ENCODE measurements around the gene PGF. TPM values are rescaled to one million over a fixed set of nuclear protein-coding genes. Genes with fewer than 3 reads are reported as not detected.
A peak's percentile ranks its signal among the peaks of the same experiment; 100 is the strongest.

The PGF gene
- polyA plus RNA-seq, 6 donors from 2014 or later = 0.13 to 0.65 (median 0.15) TPM; not detected in 2

- no peaks in the 10 kb centered on the region for H3K27me3 Mint-ChIP-seq
- no peaks in the 10 kb centered on the region for H3K4me1 Mint-ChIP-seq
- no peaks in the 10 kb centered on the region for H3K9me3 Mint-ChIP-seq
- H3K4me3 Mint-ChIP-seq = no peak overlapping the region
- no peak for DNase-seq
- H3K27ac Mint-ChIP-seq = peak overlapping the region in 1 of 6 donors; percentile 62
- H3K36me3 Mint-ChIP-seq = no peaks in the 10 kb centered on the region
- ATAC-seq (ENCODE audit: low read depth in 2 of 2) = no peak
Measured at GRCh38 chr14:74983343-74983742, 27.9 kb upstream of the PGF start.

- H3K27ac Mint-ChIP-seq = peak overlapping the region in 1 of 6 donors; percentile 57
- H3K4me1 Mint-ChIP-seq = no peaks in the 10 kb centered on the region
- ATAC-seq (ENCODE audit: low read depth in 2 of 2) (no peak), DNase-seq (no peak)
- H3K9me3 Mint-ChIP-seq = no peaks in the 10 kb centered on the region
- H3K27me3 Mint-ChIP-seq = no peaks in the 10 kb centered on the region
- H3K36me3 Mint-ChIP-seq = no peaks in the 10 kb centered on the region
- no peak overlapping the region for H3K4me3 Mint-ChIP-seq
Measured at GRCh38 chr14:74982661-74983060, 27.3 kb upstream of the PGF start.

- H3K36me3 Mint-ChIP-seq = no peaks in the 10 kb centered on the region
- no peaks in the 10 kb centered on the region for H3K4me1 Mint-ChIP-seq
- H3K27me3 Mint-ChIP-seq = no peaks in the 10 kb centered on the region
- no peak overlapping the region for H3K27ac Mint-ChIP-seq
- no peaks in the 10 kb centered on the region for H3K9me3 Mint-ChIP-seq
- DNase-seq (no peak), ATAC-seq (ENCODE audit: low read depth in 2 of 2) (no peak)
- no peak overlapping the region for H3K4me3 Mint-ChIP-seq
Measured at GRCh38 chr14:74981833-74982232, 26.4 kb upstream of the PGF start.

GRCh38 chr14:74981462-74981782 lies 26.0 kb upstream of the PGF start:
- Mint-ChIP-seq H3K4me1 (no peaks in the 10 kb centered on the region), H3K4me3 (no peak overlapping the region), H3K27ac (no peak overlapping the region), H3K9me3 (no peaks in the 10 kb centered on the region), H3K36me3 (no peaks in the 10 kb centered on the region), H3K27me3 (no peaks in the 10 kb centered on the region)
- DNase-seq (no peak), ATAC-seq (ENCODE audit: low read depth in 2 of 2) (no peak)

GRCh38 chr14:74980731-74981461 lies 25.5 kb upstream of the PGF start:
- Mint-ChIP-seq H3K27ac (no peak overlapping the region), H3K36me3 (no peaks in the 10 kb centered on the region), H3K4me3 (no peak overlapping the region), H3K27me3 (no peaks in the 10 kb centered on the region), H3K4me1 (no peaks in the 10 kb centered on the region), H3K9me3 (no peaks in the 10 kb centered on the region)
- ATAC-seq (ENCODE audit: low read depth in 2 of 2) (no peak), DNase-seq (no peak)

GRCh38 chr14:74980398-74980730 lies 25.0 kb upstream of the PGF start:
- Mint-ChIP-seq H3K36me3 (no peaks in the 10 kb centered on the region), H3K9me3 (no peaks in the 10 kb centered on the region), H3K4me1 (no peaks in the 10 kb centered on the region), H3K27ac (no peak overlapping the region), H3K27me3 (no peaks in the 10 kb centered on the region), H3K4me3 (no peak overlapping the region)
- ATAC-seq (ENCODE audit: low read depth in 2 of 2) (no peak), DNase-seq (no peak)

GRCh38 chr14:74979442-74980397 lies 24.3 kb upstream of the PGF start:
- H3K36me3 Mint-ChIP-seq = no peaks in the 10 kb centered on the region
- no peaks in the 10 kb centered on the region for H3K27me3 Mint-ChIP-seq
- no peak overlapping the region for H3K4me3 Mint-ChIP-seq
- H3K9me3 Mint-ChIP-seq = no peaks in the 10 kb centered on the region
- ATAC-seq (ENCODE audit: low read depth in 2 of 2) = no peak
- no peak for DNase-seq
- H3K4me1 Mint-ChIP-seq = no peaks in the 10 kb centered on the region
- H3K27ac Mint-ChIP-seq = no peak overlapping the region

GRCh38 chr14:74979029-74979428 lies 23.6 kb upstream of the PGF start:
- no peaks in the 10 kb centered on the region for H3K36me3 Mint-ChIP-seq
- ATAC-seq (ENCODE audit: low read depth in 2 of 2) = no peak
- no peak overlapping the region for H3K4me3 Mint-ChIP-seq
- no peaks in the 10 kb centered on the region for H3K9me3 Mint-ChIP-seq
- H3K27me3 Mint-ChIP-seq = no peaks in the 10 kb centered on the region
- H3K27ac Mint-ChIP-seq = no peak overlapping the region
- H3K4me1 Mint-ChIP-seq = no peaks in the 10 kb centered on the region
- no peak for DNase-seq

GRCh38 chr14:74978416-74978947 lies 23.1 kb upstream of the PGF start:
- ATAC-seq (ENCODE audit: low read depth in 2 of 2) (no peak), DNase-seq (no peak)
- no peak overlapping the region for H3K4me3 Mint-ChIP-seq
- H3K9me3 Mint-ChIP-seq = no peaks in the 10 kb centered on the region
- no peaks in the 10 kb centered on the region for H3K27me3 Mint-ChIP-seq
- H3K27ac Mint-ChIP-seq = no peak overlapping the region
- H3K36me3 Mint-ChIP-seq = no peaks in the 10 kb centered on the region
- H3K4me1 Mint-ChIP-seq = no peaks in the 10 kb centered on the region

- no peak overlapping the region for H3K4me3 Mint-ChIP-seq
- ATAC-seq (ENCODE audit: low read depth in 2 of 2) (no peak), DNase-seq (no peak)
- peak overlapping the region in 1 of 6 donors; percentile 49 for H3K27ac Mint-ChIP-seq
- no peaks in the 10 kb centered on the region for H3K4me1 Mint-ChIP-seq
- H3K36me3 Mint-ChIP-seq = no peaks in the 10 kb centered on the region
- no peaks in the 10 kb centered on the region for H3K27me3 Mint-ChIP-seq
- no peaks in the 10 kb centered on the region for H3K9me3 Mint-ChIP-seq
Measured at GRCh38 chr14:74977901-74978385, 22.5 kb upstream of the PGF start.

GRCh38 chr14:74977164-74977900 lies 21.9 kb upstream of the PGF start:
- Mint-ChIP-seq H3K27me3 (no peaks in the 10 kb centered on the region), H3K36me3 (no peaks in the 10 kb centered on the region), H3K4me1 (no peaks in the 10 kb centered on the region), H3K4me3 (no peak overlapping the region), H3K27ac (peak overlapping the region in 1 of 6 donors; percentile 51), H3K9me3 (no peaks in the 10 kb centered on the region)
- DNase-seq (no peak), ATAC-seq (ENCODE audit: low read depth in 2 of 2) (no peak)

- H3K4me3 Mint-ChIP-seq = no peak overlapping the region
- no peaks in the 10 kb centered on the region for H3K9me3 Mint-ChIP-seq
- DNase-seq (no peak), ATAC-seq (ENCODE audit: low read depth in 2 of 2) (no peak)
- H3K27ac Mint-ChIP-seq = no peak overlapping the region
- no peaks in the 10 kb centered on the region for H3K27me3 Mint-ChIP-seq
- no peaks in the 10 kb centered on the region for H3K36me3 Mint-ChIP-seq
- no peaks in the 10 kb centered on the region for H3K4me1 Mint-ChIP-seq
Measured at GRCh38 chr14:74976264-74977113, 21.1 kb upstream of the PGF start.

All from naive B cell (primary cell).